Measurements from ENCODE around the gene MUC15. TPM values are rescaled to one million over a fixed set of nuclear protein-coding genes. Genes with fewer than 3 reads are reported as not detected.

Gene MUC15
- total RNA-seq, 1 donor from 2014 or later, result 8.3 TPM

DNA sequence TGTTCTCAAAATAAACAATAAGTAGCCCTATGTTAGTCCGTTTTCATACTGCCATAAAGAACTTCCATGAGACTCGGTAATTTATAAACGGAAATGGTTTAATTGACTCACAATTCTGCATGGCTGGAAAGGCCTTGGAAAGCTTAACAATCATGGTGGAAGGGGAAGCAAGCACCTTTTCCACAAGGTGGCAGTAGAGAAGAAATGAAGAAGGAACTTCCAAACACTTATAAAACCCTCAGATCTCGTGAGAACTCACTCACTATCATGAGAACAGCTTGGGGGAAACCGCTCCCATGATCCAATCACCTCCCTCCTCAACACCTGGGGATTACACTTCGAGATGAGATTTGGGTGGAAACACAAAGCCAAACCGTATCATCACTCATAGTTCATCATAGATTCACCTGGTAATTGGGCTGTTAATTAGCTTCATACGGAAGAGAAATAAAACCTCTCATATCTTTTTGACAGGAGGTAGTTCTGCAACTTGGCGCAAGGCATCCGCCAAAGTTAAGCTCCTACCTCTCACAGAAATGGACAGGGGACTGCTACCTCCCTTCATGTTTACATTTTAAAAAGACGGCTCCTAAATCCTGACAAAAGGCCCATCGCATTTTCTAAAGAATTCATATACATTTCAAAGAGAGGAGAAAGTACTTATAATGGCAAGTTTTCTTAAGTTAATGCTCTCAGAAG is 49.0 kb downstream of the MUC15 start:
- no peaks in the 10 kb centered on the region for H3K36me3 ChIP-seq
- H3K27me3 ChIP-seq, result no peaks in the 10 kb centered on the region
- intact Hi-C loops (cut with DNase I), result no loop called here
- DNase-seq (ENCODE audit: extremely low spot score in 2 of 2), result no peak
- no peak overlapping the region for H3K27ac ChIP-seq
- no peak overlapping the region for H3K4me3 ChIP-seq
- H3K9me3 ChIP-seq, result no peaks in the 10 kb centered on the region
- H3K4me1 ChIP-seq, result no peaks in the 10 kb centered on the region
- no peak for TF ChIP-seq POLR2A (IDR thresholded peaks at IDR 0.05)
- TF ChIP-seq, protein P1, sequence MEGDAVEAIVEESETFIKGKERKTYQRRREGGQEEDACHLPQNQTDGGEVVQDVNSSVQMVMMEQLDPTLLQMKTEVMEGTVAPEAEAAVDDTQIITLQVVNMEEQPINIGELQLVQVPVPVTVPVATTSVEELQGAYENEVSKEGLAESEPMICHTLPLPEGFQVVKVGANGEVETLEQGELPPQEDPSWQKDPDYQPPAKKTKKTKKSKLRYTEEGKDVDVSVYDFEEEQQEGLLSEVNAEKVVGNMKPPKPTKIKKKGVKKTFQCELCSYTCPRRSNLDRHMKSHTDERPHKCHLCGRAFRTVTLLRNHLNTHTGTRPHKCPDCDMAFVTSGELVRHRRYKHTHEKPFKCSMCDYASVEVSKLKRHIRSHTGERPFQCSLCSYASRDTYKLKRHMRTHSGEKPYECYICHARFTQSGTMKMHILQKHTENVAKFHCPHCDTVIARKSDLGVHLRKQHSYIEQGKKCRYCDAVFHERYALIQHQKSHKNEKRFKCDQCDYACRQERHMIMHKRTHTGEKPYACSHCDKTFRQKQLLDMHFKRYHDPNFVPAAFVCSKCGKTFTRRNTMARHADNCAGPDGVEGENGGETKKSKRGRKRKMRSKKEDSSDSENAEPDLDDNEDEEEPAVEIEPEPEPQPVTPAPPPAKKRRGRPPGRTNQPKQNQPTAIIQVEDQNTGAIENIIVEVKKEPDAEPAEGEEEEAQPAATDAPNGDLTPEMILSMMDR (IDR thresholded peaks at IDR 0.05), result no peak
- TF ChIP-seq POLR2AphosphoS5 (IDR thresholded peaks at IDR 0.05; ENCODE audit: insufficient read depth in 1 of 2, low read depth in 1 of 2), result no peak

DNA sequence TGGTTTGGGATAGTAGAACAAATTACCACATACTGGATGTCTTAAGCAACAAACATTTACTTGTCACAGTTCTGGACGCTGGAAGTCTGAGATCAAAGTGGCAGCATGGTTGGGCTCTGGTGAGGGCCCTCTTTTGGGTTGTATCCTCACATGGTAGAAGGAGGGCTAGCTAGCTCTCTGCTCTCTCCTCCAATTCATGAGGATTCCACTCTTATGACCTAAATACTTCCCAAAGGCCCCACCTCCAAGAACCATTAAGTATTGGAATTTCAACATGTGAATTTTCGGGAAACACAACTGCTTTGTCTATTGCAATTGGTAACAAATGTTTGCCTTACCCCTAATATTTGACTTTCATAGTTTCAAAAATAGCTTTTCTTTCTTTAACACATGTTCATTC is 52.6 kb downstream of the MUC15 start:
- Histone ChIP-seq H3K36me3 (no peaks in the 10 kb centered on the region), H3K4me3 (no peak overlapping the region), H3K4me1 (no peaks in the 10 kb centered on the region), H3K9me3 (no peaks in the 10 kb centered on the region), H3K27me3 (no peaks in the 10 kb centered on the region), H3K27ac (no peak overlapping the region)
- DNase-seq (ENCODE audit: extremely low spot score in 2 of 2), result no peak
- intact Hi-C loops (cut with DNase I), result no loop called here
- no peak for TF ChIP-seq POLR2A (IDR thresholded peaks at IDR 0.05)
- TF ChIP-seq POLR2AphosphoS5 (IDR thresholded peaks at IDR 0.05; ENCODE audit: insufficient read depth in 1 of 2, low read depth in 1 of 2), result no peak
- TF ChIP-seq, protein P1 (IDR thresholded peaks at IDR 0.05), result no peak

DNA sequence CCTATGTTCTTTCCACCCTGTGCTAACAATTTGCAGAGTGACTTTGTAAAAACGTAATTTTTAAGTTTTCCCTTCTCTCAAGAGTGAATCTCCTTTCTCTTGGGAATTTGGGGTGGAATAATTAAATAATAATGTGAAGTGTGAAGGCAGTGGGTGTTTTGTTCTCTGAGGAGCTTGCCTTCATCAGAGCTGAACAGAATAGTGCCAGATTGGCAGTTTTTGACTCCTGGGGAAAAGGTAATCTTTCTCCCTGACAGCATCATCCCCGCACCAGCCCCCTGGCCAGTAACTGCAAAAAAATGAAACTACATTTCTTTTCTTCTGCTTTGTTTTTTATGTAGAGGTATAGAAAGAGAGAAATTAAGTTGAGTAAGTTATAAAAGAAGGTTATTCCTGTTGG is 59.9 kb downstream of the MUC15 start:
- no peak for DNase-seq (ENCODE audit: extremely low spot score in 2 of 2)
- TF ChIP-seq POLR2A (IDR thresholded peaks at IDR 0.05) (no peak), POLR2AphosphoS5 (IDR thresholded peaks at IDR 0.05; ENCODE audit: insufficient read depth in 1 of 2, low read depth in 1 of 2) (no peak)
- TF ChIP-seq, protein P1 (IDR thresholded peaks at IDR 0.05), result no peak

DNA sequence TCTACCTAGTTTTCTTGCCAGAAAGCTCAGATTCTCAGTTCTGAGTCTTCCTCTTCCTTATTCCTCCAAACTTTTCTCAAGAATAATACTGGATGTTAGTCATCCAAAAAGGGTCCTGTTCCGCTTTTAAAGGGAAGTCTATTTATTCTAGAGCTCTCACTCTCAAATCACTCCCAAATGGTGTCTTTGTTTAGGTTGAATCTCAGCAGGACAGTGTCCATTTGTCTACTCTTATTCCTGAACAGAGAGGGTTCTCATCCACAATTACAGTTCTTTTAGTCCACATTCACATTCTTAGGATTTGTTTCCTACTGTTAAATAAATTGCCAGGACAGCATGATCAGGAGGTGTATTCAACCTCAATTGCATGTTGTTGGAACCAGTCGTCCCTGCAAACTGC is 61.3 kb downstream of the MUC15 start:
- DNase-seq (ENCODE audit: extremely low spot score in 2 of 2), result no peak
- Histone ChIP-seq H3K4me1 (no peaks in the 10 kb centered on the region), H3K27me3 (no peaks in the 10 kb centered on the region), H3K27ac (no peak overlapping the region), H3K4me3 (no peak overlapping the region), H3K9me3 (no peaks in the 10 kb centered on the region), H3K36me3 (no peaks in the 10 kb centered on the region)
- no peak for TF ChIP-seq POLR2AphosphoS5 (IDR thresholded peaks at IDR 0.05; ENCODE audit: insufficient read depth in 1 of 2, low read depth in 1 of 2)
- TF ChIP-seq, protein P1 (IDR thresholded peaks at IDR 0.05), result no peak
- TF ChIP-seq POLR2A (IDR thresholded peaks at IDR 0.05), result no peak
- intact Hi-C loops (cut with DNase I), result no loop called here

More for the DNA sequence above, 59.9 kb downstream of the MUC15 start:
- H3K36me3 ChIP-seq, result no peaks in the 10 kb centered on the region
- no peaks in the 10 kb centered on the region for H3K27me3 ChIP-seq
- no peaks in the 10 kb centered on the region for H3K9me3 ChIP-seq
- no peak overlapping the region for H3K27ac ChIP-seq
- intact Hi-C loops (cut with DNase I), result no loop called here
- no peaks in the 10 kb centered on the region for H3K4me1 ChIP-seq
- no peak overlapping the region for H3K4me3 ChIP-seq

DNA sequence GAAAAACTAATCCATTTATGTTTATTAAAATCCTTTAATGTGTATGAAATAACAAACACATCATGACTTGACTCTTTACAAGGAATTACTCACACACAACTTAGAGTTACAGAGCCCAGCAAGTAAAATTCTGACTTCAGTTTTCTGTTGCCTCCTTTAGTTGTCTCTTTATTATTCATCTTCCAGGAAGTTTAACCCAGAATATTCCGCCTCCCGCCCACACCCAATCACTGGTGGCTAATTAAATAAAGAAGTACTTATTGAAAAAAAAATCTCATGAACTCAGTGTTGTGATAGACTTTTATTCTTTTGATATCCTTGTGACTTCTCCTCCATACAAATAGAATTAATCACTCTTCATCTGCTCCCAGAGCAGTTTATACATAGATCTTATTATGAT is 61.9 kb downstream of the MUC15 start:
- TF ChIP-seq POLR2AphosphoS5 (IDR thresholded peaks at IDR 0.05; ENCODE audit: insufficient read depth in 1 of 2, low read depth in 1 of 2), result no peak
- TF ChIP-seq POLR2A (IDR thresholded peaks at IDR 0.05), result no peak
- TF ChIP-seq, protein P1 (IDR thresholded peaks at IDR 0.05), result no peak
- H3K36me3 ChIP-seq, result no peaks in the 10 kb centered on the region
- intact Hi-C loops (cut with DNase I), result no loop called here
- H3K4me1 ChIP-seq, result no peaks in the 10 kb centered on the region
- no peak for DNase-seq (ENCODE audit: extremely low spot score in 2 of 2)
- no peak overlapping the region for H3K27ac ChIP-seq
- no peaks in the 10 kb centered on the region for H3K9me3 ChIP-seq
- H3K27me3 ChIP-seq, result no peaks in the 10 kb centered on the region
- H3K4me3 ChIP-seq, result no peak overlapping the region

Measured in vagina (tissue), 2 donors.